CD4-positive, alpha-beta T cell treated with Interleukin-15 for 1 hour (primary cell): Measurements from ENCODE around the gene PPL.

ENCODE experiments used
- DNase-seq: peaks from one replicate; pipeline ENCODE4 v3.0.0-alpha.2; 2020

The PPL gene

DNA sequence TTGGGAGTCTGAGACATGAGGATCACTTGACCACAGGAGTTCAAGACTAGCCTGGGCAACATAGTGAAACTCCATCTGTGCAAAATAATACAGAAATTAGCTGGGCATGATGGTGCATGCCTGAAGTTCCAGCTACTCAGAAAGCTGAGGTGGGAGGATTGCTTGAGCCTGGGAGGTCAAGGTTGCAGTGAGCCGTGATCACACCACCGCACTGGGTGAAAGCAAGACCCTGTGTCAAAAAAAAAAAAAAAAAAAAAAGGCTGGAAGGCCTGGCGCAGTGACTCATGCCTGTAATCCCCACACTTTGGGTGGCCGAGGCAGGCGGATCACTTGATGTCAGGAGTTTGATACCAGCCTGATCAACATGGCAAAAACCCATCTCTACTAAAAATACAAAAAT is 81.6 kb downstream of the PPL start:
- DNase-seq, result no peak

DNA sequence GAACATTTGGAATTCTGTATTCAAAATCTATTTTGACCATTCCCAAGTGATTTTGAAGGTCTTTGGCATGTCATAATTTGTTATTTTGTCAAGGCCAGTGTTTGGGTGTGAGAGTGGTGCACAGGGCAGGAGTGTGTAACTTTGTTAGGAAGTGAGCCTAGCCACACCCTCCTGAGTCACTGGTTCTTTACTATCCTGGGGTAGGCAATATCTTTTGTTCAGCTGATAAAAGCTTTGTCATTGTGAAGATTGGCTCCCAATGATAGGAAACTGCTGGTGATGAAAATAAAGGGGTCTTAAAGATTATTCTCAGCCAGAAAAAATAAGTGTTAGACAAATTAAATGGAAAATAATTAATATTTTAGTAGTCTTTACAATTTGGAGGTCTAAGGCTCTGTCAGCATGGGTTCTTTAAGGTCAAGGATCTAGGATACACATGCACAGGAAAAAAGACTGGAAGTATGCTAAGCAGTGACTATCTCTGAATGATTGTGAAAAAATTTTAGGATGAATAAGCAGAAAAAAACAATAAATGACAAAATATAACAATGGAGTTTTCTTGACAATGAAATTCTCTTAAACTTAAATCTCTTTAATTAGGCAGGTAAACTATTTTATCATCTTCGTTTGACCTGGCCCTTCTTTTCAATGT is 84.6 kb downstream of the PPL start:
- no peak for DNase-seq

DNA sequence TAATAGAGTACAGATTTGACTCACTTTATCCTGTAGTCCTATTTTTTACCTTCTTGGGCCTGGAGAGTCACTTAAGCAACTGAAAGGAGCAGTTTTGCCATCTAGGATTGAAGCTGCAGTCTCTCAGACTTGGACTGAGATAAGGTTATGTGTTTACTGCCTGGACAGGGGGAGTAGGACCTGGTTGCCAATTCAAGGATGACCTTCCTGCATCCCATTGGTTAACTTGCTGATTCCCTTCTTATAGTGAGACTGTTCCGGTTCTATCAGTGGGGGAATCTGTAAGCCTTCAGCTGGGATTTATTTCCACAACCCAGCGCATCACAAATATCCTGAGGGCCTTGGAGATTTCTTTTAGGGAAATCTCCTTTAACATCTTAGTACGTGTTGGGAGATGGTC is 86.7 kb downstream of the PPL start:
- no peak for DNase-seq

DNA sequence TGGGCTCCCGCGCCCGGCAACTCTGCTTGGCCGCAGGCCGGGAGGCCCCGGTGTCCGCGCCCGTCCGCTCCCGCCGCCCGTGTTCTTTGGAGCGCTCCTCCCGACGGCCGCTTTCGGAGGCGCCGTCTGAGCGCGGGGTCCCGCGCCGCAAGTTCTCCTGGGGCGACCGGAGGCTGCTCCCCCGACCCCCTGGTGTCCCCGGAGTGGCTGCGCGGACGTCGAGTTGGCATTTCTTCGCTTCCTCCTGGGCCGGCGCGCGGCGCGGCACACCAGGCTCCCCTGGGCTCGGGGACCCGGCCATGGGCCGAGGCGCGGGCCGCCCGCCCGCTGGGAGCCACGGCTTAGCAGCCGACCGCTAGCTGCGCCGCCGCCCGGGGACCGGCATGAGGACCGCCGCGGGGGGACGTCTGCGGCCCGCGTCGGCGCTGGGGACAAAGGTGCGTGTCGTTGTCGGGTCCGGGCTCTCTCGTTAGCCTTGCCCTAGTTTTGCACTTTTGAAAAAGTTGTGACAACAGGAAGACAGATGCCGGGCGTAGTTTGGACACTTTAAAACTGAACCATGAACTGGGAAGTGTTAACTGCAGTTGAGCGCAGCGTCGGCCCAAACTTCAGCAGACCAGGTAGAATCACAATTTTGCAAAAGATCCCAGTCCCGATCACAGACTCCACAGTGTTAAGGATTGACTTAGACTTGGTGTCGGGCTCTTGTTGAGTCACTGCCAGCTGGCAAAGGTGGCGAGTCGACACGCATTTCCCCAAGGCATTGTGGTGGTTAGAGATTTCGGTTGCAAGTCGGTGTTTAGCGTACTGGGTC is 89.0 kb downstream of the PPL start:
- DNase-seq, result peak; percentile 24

DNA sequence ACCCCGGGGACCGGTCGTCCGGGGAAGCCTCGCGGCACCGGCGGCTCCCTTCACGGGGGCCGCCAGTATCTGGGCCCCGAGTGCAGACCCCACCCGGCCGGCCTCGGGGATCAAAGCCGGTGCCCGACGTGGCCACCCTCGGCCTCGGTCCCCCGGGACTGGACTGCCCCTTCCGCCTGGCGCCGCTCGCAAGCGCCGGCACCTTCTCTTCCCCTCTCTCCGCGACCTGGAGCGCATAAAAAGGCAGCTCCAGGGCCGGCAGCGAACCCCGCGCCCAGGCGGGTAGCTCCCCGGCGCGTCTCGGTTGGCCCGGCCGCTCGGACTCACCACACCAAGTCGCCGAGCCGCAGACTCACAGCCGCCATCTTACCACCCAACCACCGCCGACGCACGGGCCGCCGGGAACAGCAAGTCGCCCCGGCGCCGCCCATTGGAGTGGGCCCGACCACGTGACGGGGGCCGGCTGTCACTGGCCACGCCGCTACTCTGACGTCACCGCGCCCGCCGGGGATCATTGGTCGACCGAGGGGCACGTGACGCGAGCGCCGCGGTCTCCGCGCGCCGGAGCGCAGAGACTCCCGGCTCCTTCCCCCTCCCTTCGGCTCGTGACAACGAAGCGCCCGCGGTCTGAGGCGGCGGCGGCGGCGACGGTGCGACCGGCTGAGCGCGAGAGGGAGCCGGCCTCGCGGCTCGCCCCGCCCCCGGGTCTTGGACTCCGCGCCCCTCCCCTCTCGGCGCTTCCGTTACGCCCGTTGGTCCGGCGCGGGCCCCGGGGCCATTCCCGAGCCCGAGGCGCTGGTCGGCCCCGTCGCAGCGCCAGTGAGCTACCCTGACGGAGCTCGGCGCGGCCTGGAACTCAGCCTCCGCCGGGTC is 89.8 kb downstream of the PPL start, which contains the start of the genes GLYR1 and UBN1:
Gene GLYR1 (minus strand): TSS at position 388 of the 873 bp plus-strand sequence. CDS start 23 bp downstream, at position 365.
Gene UBN1 (plus strand): TSS at position 581 of the 873 bp plus-strand sequence. CDS start 5,437 bp downstream, outside the sequence.
- peak; percentile 98 for DNase-seq

DNA sequence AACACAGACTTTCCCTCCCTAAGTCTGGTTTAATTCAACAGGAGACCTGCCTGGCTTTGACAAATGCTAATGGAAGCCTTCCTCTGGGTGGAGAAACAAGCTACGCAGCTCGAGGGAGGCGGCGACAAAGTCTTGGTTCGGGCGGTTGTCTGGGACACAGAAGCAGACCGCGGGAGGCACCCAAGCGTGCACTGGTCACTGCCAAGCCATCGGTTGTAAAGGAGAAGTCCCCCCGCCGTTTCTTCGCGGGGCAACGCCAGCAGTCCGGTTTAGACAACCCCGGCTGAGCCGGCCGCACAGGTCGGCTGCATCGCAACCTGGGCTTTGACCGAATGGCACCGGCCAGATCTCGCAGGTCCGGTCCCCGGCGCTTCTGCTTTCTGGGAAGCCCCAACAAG is 90.4 kb downstream of the PPL start:
- peak; percentile 39 for DNase-seq

DNA sequence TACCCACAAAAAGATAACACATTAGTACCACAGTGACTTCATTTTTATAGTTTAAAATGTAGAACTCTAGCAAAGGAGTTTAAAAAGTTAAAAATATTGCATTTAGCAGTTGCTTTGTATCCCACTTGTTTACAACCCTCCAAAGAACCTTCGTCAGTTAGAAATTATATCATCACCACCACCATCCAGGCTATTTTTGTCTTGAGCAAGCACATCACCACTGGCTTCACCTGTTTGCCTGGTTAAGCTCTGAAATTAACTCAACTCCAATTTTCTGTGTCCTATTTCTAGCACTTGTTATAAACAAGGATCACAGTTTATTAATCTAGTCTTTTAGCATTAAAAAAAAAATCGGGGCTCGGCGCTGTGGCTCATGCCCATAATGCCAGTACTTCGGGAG is 96.0 kb downstream of the PPL start:
- no peak for DNase-seq

DNA sequence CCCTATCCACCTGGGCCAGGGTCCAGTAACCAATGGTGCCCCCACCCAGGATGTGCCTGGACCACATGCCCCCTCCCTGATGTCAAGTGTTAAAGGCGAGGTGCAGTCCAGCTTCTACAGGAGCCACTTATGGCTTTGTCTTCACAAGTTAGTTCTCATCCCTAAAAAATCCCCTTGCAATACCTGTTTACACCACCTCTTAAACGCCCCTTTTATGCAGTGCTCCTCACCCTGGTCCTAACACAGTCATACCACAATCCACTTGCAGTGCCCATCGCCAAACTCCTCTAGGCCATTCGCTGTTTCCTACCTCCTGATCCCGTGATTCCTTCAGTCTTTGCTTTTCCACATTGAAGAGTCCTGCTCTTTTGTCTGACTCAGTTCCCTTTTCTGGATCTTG is 97.0 kb downstream of the PPL start:
- no peak for DNase-seq

DNA sequence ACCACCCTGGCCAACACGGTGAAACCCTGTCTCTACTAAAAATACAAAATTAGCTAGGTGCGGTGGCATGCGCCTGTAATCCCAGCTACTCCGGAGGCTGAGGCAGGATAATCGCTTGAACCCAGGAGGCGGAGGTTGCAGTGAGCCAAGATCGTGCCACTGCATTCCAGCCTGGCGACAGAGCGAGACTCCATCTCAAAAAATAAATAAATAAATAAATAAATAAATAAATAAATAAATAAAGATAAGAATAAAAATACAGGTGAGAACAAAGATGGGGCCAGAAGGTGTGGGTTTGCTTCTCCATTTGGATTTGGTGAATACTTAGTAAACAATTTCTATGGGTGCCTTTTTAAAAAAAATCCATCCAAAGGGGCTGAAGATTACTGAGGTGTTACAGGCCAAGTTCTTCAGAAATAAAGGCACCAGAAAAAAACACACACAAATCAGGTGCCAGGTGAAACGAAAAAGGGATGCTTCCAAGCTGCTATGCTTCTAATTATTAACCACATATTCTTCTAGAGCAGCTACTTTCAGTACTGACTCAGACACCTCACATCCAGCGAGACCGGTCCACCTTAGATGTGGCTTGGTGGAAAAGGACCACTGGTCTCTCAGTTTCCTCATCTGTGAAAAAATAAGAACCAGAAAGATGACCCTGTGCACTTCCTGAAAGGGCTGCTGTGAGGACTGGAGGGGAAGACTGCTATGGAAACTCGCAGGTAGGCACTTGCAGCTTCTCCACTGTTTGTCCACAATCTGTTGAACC is 99.0 kb downstream of the PPL start:
- no peak for DNase-seq

DNA sequence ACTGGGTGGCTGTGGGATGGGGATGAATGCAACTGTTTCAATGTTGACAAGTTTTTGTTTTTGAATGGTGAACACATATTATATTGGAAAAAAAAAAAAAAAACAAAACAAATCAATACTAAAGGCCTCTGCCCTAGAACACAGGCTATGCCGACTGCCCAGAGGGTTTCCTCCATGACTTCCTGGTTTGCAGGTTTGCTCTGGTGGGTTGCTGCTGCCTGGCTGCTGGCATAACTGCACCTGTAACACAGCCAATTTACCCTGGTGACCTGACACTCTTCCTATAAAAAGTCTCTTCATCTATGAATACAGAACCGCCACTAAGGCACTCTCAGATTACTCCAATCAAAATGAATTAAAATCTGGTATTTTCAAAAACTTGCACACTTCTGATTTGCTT is 100.2 kb downstream of the PPL start:
- no peak for DNase-seq

DNA sequence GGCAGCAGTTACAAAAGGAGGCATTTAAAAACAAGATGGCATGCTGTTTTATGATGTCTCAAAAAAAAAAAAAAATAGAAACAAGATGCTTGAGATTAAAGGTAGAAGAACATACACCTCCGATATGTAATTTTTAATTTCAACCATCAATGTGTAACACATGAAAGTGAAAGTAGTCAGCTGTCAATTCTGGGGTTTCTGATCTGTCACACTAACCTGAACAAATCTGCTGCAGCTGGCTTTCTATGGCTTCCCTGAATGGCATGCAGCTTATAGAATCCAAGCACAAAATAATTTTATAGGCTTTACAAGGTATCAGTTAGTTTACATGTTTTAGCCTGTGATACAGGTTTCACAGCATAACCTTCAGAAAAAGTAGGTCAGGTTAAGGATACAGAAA is 103.4 kb downstream of the PPL start:
- DNase-seq, result no peak

DNA sequence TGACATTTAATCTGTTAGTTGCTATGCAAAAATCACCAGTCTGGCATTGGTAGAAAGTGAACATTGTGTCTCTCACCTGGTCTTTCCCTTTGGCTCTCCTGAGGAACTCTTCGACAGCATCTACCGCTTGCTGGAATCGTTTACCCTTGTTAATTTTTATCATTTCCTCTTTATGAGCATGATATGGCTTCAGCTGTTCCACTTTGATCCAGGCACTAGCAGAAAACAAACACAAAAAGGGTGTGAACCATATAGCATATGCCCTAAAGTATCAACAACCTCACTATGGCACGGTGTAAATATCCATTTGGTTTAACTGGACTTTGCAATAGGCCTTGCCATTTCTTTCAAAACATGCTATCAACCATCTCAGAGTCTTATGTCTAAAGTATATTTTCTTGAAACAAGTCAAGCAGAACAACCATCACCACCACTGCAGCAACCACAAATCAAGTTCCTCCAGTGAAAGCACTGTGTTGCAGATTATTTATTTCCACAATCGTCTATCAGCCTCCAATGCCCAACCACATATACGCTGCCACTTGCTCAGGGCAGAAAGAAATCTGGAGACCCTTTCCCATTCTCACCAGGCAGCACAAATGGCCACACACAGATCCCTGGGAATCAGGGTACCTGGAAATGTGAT is 104.1 kb downstream of the PPL start:
- DNase-seq, result no peak
